Measurements from ENCODE around the gene HOXA3. TPM values are rescaled to one million over a fixed set of nuclear protein-coding genes. Genes with fewer than 3 reads are reported as not detected.
A peak's percentile ranks its signal among the peaks of the same experiment; 100 is the strongest.

The HOXA3 gene
- total RNA-seq, 1 donor from 2014 or later: 92.8 TPM

- Mint-ChIP-seq H3K27me3 (peaks cover 90% of the 10 kb centered on the region), H3K36me3 (no peaks in the 10 kb centered on the region), H3K27ac (peak overlapping the region; percentile 15), H3K4me1 (ENCODE audit: unreplicated experiment) (peaks cover 9% of the 10 kb centered on the region), H3K4me3 (peak overlapping the region; percentile 17), H3K9me3 (no peaks in the 10 kb centered on the region)
- DNase-seq (ENCODE audit: extremely low spot score, unreplicated experiment): peak; percentile 62
- no peak for TF ChIP-seq CTCF (conservative IDR thresholded peaks at IDR 0.05)
These were observed 24.8 kb upstream of the HOXA3 start for GRCh38 chr7:27176962-27177794.

GRCh38 chr7:27176524-27176845 lies 24.1 kb upstream of the HOXA3 start:
- no peak for TF ChIP-seq CTCF (conservative IDR thresholded peaks at IDR 0.05)
- H3K27ac Mint-ChIP-seq: no peak overlapping the region
- H3K36me3 Mint-ChIP-seq: no peaks in the 10 kb centered on the region
- no peaks in the 10 kb centered on the region for H3K9me3 Mint-ChIP-seq
- peaks cover 90% of the 10 kb centered on the region for H3K27me3 Mint-ChIP-seq
- no peak for DNase-seq (ENCODE audit: extremely low spot score, unreplicated experiment)
- no peak overlapping the region for H3K4me3 Mint-ChIP-seq
- H3K4me1 Mint-ChIP-seq (ENCODE audit: unreplicated experiment): peaks cover 15% of the 10 kb centered on the region

DNA sequence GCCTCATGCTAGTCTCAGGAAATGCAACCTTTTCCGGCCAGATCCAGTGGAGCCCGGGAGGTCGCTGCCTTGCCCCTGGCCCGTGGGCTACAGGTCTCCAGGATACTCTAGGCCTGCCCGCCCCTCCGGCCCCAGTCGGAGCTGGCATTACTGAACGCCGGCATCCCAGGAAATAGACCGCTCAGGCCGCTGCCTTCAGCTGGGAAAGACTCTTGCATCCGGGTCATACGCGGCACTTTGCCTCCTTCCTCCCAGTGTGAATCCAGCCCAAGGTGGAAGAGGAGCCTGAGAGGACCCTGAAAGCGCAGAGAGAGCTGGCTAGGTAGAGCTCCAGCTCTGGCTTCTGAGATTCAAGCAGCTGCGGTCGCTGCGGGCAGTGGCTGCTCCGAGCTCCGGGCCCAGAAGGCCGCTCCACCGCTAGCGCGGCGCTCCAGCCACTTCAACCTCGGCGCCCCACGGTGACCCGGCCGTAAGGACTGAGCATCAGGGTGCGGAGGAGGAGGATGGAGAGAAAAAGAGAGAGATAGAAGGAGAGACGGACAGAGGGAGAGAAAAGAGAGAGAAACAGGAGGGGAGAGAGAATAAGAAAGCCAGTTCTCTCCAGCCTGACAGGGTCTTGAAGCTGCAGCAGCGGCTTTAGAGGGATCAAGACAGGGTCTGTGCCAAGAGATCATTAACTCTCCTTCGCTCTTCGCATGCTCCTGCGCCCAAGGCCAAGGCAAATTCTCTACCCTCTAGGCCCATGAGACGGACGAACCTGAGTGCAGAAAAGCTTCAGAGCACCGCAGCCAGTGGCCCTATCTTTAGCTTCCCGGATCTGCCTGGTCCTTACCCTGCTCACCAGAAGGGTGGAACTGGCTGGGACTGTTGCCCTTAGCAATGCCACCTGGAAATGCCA lies 23.5 kb upstream of the HOXA3 start:
- DNase-seq (ENCODE audit: extremely low spot score, unreplicated experiment): peak; percentile 64
- H3K9me3 Mint-ChIP-seq: no peaks in the 10 kb centered on the region

GRCh38 chr7:27174874-27175625 lies 22.7 kb upstream of the HOXA3 start:
- peak; percentile 64 for DNase-seq (ENCODE audit: extremely low spot score, unreplicated experiment)
- peak overlapping the region; percentile 75 for H3K4me3 Mint-ChIP-seq
- peaks cover 90% of the 10 kb centered on the region for H3K27me3 Mint-ChIP-seq
- H3K36me3 Mint-ChIP-seq: no peaks in the 10 kb centered on the region
- TF ChIP-seq CTCF (conservative IDR thresholded peaks at IDR 0.05): no peak
- no peak overlapping the region for H3K27ac Mint-ChIP-seq
- H3K9me3 Mint-ChIP-seq: no peaks in the 10 kb centered on the region
- peaks cover 16% of the 10 kb centered on the region for H3K4me1 Mint-ChIP-seq (ENCODE audit: unreplicated experiment)

More for the DNA sequence above, 23.5 kb upstream of the HOXA3 start:
- H3K4me3 Mint-ChIP-seq: peak overlapping the region; percentile 52
- no peak overlapping the region for H3K27ac Mint-ChIP-seq
- no peak for TF ChIP-seq CTCF (conservative IDR thresholded peaks at IDR 0.05)
- H3K36me3 Mint-ChIP-seq: no peaks in the 10 kb centered on the region
- H3K4me1 Mint-ChIP-seq (ENCODE audit: unreplicated experiment): peaks cover 16% of the 10 kb centered on the region
- H3K27me3 Mint-ChIP-seq: peaks cover 90% of the 10 kb centered on the region

Data from type B pancreatic cell (in vitro differentiated cells).